GM20000 (cell line): ENCODE measurements around the gene C6.

Source experiments
- DNase-seq: peaks from one replicate; pipeline ENCODE4 v3.0.0; 2012; ENCODE audit warnings: low spot score
- TF ChIP-seq, protein P1 (sequence below): IDR thresholded peaks from 2 replicates; pipeline ENCODE4 v1.5.1; 2012; ENCODE audit warnings: mild to moderate bottlenecking, control low read depth; ENCODE audit errors: extremely low read depth, missing control alignments

C6 gene

GRCh38 chr5:41213340-41213739, at the start of gene C6:
TSS of gene C6 (minus strand) at chr5:41213532. CDS start at chr5:41203230, 10,302 bp downstream.
- no peak for DNase-seq
- TF ChIP-seq, protein P1, sequence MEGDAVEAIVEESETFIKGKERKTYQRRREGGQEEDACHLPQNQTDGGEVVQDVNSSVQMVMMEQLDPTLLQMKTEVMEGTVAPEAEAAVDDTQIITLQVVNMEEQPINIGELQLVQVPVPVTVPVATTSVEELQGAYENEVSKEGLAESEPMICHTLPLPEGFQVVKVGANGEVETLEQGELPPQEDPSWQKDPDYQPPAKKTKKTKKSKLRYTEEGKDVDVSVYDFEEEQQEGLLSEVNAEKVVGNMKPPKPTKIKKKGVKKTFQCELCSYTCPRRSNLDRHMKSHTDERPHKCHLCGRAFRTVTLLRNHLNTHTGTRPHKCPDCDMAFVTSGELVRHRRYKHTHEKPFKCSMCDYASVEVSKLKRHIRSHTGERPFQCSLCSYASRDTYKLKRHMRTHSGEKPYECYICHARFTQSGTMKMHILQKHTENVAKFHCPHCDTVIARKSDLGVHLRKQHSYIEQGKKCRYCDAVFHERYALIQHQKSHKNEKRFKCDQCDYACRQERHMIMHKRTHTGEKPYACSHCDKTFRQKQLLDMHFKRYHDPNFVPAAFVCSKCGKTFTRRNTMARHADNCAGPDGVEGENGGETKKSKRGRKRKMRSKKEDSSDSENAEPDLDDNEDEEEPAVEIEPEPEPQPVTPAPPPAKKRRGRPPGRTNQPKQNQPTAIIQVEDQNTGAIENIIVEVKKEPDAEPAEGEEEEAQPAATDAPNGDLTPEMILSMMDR = no peak

GRCh38 chr5:41256400-41256799, 43.1 kb upstream of the C6 start:
- TF ChIP-seq, protein P1 = no peak

DNA sequence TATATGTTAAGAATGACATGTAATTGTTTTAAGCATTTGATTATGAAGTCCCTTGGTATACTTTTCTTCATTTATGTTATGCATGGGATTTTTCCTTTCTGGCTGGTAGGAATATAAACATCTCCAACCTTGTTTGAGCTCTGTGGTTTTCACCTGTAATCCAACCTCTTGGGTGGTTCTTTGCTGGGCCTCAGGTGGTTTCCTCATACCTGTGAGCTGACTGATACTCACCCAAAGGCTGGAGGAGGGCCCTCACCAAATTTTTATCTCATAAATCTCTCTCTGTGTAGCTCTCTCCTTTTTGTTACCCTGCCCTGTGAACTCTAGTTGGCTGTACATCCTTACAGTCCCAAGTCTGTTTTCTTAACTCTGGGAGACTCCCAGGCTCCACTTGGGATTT, 39.8 kb upstream of the C6 start:
- TF ChIP-seq, protein P1 = no peak
- no peak for DNase-seq

More at GRCh38 chr5:41256400-41256799, 43.1 kb upstream of the C6 start:
- DNase-seq = no peak

DNA sequence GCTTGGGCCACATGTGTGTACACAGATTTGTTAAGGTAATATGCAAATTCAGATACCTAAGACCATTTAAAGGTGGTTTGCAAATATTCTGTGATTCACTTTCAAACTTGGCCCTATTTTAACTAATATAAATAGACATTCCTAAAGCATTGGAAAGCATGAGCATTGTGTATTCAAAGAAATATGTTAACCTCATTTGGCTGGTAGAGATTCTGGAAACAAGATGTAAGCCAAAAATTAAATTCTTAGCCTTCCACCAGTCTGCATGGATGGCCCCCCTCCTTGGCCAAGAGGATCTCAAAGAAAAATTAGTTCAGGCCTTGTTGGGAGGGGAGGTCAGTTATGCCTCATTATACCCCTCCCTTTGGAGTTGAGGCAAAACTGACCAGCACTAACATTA, 38.7 kb upstream of the C6 start:
- no peak for DNase-seq
- TF ChIP-seq, protein P1 = no peak

DNA sequence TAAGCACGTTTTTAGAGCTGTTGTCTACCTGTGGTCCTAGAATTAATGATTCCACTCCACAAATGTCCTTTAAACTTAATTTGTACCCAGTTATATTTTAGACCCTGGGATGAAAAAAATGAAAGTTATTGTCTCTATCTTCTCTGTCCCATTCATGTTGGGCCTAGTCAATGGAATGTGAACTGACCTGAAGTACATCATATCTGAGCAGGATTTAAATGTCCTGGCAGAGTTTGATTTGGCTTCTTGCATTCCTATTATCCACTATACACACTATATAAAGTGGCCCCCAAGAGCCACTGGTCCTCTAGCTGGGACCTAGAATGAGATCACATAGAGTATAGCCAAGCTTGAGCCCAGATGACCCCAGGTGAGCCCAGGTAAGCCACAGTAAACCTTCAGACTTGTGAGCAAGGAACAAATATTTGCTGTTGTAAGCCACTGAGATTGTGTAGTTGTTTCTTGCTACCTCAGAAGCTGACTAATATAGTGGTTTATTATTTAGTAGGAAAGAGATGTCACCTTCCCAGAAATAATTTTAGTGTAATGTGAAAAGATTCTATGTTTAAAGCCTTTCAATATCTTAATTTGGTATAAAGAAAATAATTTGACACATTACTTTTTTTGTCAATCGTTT, 37.1 kb upstream of the C6 start:
- no peak for DNase-seq
- TF ChIP-seq, protein P1 = no peak

- DNase-seq = no peak
- TF ChIP-seq, protein P1 = no peak
These were observed 33.8 kb upstream of the C6 start for GRCh38 chr5:41247135-41247534.

GRCh38 chr5:41246376-41246775, 33.0 kb upstream of the C6 start:
- no peak for DNase-seq
- TF ChIP-seq, protein P1 = no peak
